Activated CD4-positive, alpha-beta T cell treated with anti-CD3 and anti-CD28 coated beads, Interleukin-2, amount 50 U/mL, for 24 hours (primary cell): ENCODE data around the gene NFATC2IP.
A peak's percentile ranks its signal among the peaks of the same experiment; 100 is the strongest.
"Not testable (repeated sequence)": the region's sequence is repeated elsewhere in the genome, so short reads cannot be mapped to it uniquely, and the experiment has no call there.

Experiments used
- DNase-seq, 2 donors: peaks; one replicate each; pipeline ENCODE4 v3.0.0-alpha.2; 2020; ENCODE audit warnings: low read depth in 1 of 2, low spot score in 1 of 2

The NFATC2IP gene

GRCh38 chr16:28925386-28926228 is 25.1 kb upstream of the NFATC2IP start:
- peak; percentile 63 to 79 for DNase-seq

DNA sequence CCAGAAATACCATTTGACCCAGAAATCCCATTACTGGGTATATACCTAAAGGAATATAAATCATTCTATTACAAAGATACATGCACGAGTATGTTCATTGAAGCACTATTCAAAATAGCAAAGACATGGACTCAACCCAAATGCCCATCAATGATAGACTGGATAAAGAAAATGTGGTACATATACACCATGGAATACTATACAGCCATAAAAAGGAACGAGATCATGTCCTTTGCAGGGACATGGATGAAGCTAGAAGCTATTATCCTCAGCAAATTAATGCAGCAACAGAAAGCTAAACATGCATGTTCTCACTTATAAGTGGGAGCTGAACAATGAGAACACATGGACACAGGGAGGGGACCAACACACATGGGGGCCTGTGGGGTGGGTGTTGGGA is 24.5 kb upstream of the NFATC2IP start:
- not testable (repeated sequence) for DNase-seq

DNA sequence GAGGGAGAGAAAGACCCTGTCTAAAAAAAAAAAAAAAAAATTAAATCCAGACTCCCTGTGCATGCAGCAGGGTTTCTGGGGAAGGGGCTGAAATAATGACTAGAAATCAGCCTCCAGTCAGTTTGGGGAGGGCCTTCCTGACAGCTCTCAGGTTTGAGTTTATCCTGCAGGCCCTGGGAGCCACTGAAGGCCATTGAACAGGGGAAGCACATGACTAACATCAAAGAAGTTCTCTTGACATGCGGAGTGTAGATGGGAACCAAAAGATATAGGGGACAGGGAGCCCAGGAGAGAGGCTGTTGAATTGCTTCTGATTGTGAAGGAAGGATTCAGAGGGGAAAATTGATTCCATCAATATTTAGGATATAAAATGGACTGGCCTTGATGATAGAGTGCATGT is 22.9 kb upstream of the NFATC2IP start:
- no peak for DNase-seq

GRCh38 chr16:28930203-28930602 is 20.5 kb upstream of the NFATC2IP start:
- DNase-seq = no peak

GRCh38 chr16:28930652-28931051 is 20.1 kb upstream of the NFATC2IP start:
- DNase-seq = no peak

DNA sequence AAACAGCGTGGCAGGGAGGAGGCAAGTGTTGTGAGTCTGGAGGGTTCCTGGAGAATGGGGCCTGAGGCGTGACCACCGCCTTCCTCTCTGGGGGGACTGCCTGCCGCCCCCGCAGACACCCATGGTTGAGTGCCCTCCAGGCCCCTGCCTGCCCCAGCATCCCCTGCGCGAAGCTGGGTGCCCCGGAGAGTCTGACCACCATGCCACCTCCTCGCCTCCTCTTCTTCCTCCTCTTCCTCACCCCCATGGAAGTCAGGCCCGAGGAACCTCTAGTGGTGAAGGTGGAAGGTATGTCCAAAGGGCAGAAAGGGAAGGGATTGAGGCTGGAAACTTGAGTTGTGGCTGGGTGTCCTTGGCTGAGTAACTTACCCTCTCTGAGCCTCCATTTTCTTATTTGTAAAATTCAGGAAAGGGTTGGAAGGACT is 18.9 kb upstream of the NFATC2IP start, which contains the start of gene CD19:
Gene CD19 (plus strand): TSS at position 171 of the 425 bp plus-strand sequence. CDS start 30 bp downstream, at position 201.
- no peak for DNase-seq

GRCh38 chr16:28932339-28933141 is 18.2 kb upstream of the NFATC2IP start:
- DNase-seq = no peak

- no peak for DNase-seq
Observed at GRCh38 chr16:28933171-28933570, 17.6 kb upstream of the NFATC2IP start.

GRCh38 chr16:28935346-28935745 is 15.4 kb upstream of the NFATC2IP start:
- no peak for DNase-seq

GRCh38 chr16:28935924-28936783 is 14.6 kb upstream of the NFATC2IP start:
- peak; percentile 73 to 80 for DNase-seq

DNA sequence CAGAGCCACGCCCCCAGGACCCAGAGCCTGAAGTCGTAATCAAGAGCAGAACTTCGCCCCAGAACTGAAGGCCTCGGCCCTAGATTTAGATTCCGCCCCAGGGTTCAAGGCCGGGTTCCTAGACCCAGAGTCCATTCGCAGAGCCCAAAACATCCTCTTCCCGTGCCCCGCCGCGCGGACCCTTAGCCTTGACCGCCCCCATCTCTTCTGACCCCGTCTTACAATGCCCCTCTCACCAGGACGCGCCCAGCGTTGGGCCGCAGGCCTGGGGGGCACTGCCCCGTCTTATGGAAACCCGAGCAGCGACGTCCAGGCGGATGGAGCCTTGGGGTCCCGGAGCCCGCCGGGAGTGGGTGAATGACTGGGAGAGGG is 14.0 kb upstream of the NFATC2IP start:
- DNase-seq = no peak

- no peak for DNase-seq
Observed at GRCh38 chr16:28937222-28937876, 13.4 kb upstream of the NFATC2IP start.

DNA sequence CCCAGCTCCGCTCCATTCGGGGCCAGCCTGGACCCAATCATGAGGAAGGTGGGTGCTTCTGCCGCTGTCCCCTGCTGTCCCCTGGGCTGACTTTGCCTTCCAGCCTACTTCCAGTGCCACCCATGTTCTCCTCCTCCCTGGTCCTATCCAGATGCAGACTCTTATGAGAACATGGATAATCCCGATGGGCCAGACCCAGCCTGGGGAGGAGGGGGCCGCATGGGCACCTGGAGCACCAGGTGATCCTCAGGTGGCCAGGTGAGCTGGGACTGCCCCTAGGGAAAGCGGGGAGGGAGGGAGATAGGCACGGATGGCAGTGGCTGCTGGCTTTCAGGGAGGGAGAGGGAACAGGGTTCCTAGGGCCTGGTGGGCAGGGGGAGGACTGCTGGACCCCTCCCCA is 12.0 kb upstream of the NFATC2IP start:
- DNase-seq = no peak

DNA sequence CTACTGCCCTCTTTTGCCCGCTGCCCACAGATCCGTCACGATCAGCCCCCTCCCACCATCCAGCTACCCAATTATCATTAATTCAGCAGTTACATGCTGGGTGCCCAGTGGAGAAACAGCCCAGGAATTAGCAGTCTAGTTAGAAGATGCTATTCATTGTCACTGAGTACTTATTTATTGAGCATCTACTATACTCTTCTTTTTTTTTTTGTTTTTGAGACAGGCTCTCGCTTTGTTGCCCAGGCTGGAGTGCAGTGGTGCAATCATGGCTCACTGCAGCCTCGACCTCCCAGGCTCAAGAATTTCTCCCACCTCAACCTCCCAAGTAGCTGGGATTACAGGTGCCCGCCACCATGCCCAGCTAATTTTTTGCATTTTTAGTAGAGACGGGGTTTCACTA is 10.9 kb upstream of the NFATC2IP start:
- DNase-seq = not testable (repeated sequence)

GRCh38 chr16:28943281-28943680 is 7.5 kb upstream of the NFATC2IP start:
- DNase-seq = no peak

DNA sequence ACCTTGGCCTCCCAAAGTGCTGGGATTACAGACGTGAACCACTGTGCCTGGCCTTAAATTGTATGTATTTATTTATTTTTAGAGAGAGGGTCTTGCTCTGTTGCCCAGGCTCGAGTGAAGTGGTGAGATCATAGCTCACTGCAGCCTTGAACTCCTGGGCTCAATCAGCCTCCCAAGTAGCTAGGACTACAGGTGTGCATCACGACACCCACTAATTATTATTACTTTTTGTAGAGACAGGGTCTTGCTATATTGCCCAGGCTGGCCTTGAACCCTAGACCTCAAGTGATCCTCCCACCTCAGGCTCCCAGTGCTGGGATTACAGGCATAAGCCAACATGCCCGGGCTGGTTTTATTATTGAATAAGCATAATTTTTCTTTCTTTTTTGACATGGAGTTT is 4.1 kb upstream of the NFATC2IP start:
- DNase-seq = no peak

DNA sequence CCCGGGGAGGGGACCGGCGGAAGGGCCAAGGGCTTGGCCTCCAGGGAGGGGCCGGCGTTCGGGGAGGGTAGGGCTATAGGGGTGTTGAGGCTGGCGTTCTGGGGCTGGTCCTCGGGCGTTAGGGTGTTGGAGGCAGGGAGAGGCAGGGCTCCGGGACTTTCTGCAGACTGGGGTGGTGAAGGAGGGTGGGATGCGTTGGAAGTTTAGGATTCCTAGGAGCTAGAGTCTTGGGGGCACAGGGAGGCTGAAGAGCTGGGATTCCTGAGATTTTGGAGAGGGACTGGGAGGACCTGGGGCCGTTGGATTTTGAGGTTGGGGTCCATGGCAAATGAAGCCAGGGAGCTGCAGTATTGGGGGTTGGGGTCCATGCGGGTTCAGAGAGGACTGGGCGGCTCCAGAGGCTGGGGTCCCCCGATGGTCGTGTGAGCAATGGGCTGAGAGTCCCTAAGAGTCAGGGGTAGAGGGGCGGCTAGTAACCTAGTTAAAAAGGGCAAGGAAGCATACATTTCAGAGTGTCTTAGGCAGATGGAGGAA is 740 bp downstream of the NFATC2IP start:
- DNase-seq = no peak

GRCh38 chr16:28958216-28958615 is 7.5 kb downstream of the NFATC2IP start:
- DNase-seq = no peak

DNA sequence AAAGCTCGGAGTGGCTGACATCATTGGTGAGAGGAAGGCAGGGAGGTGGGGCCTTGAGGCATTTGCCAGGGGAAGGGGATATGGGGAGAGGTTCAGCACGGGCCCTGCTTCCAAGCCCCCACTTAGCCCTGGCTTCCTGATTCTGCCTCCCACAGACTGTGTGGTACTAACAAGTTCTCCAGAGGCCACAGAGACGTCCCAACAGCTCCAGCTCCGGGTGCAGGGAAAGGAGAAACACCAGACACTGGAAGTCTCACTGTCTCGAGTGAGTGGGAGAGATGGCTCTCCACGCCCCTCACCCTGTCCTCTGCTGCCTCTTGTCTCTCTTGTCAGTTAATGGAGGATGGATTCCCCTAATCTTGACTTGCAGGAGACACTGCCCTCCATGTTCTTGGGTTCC is 8.1 kb downstream of the NFATC2IP start:
- DNase-seq = no peak

GRCh38 chr16:28964072-28964471 is 13.3 kb downstream of the NFATC2IP start:
- DNase-seq = no peak
